NCI-H1417 (cell line): Measurements from ENCODE around the gene TFCP2L1.
"Not testable (repeated sequence)": the region's sequence is repeated elsewhere in the genome, so short reads cannot be mapped to it uniquely, and the experiment has no call there.

Experiments used
- DNase-seq, 3 experiments: peaks; one replicate each; lab custom pipeline; 2025; lab: John Stamatoyannopoulos, UW

Gene TFCP2L1

DNA sequence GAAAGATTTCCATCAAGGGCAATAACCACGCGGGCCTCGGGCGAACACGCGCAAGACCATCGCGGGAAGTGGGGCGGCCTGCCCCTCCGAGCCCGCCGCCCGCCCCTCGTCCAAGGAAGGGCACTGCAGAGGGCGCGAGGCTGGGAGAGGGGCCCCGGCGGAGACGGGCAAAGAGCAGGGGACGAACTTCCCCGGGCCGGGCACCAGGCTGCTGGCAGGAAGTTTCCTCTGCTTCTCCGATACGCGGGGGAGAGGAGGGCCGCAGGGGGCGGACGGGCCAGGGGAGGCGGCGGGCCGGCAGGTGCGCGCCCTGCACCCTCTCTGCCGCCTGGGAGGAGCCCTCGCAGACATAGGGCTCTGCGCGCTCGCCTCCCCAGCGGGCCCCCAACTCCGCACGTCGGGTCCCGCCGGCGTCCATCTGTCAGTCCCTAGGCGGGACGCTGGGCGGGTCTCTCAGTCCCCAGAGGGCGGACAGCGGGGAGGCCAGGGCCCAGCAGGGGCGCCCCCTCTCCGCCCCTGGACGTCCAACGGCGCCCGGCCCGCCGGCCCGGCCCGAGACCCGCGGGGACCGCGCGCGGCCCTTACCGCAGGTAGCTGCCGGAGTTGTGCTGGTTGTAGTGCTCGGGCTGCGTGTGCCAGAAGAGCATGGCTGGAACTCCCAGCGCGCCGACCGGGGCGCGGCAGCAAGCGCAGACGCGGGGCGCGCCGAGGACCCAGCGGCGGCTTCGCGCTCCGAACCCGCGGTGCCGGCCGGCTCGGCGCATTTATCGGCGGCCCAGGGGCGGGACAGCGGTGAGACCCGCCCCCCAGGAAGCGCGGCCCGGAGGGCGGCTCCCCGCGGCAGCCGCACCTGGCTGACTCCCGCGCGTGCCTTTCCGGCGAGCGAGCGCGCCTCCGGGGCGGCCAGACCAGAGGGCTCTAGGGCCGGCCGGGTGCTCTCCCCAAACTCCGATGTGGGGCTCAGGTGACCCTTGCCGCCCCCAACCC lies at the start of gene TFCP2L1:
TFCP2L1 (minus strand) TSS at position 740 of the 987 bp plus-strand sequence; CDS start at position 647, 93 bp downstream.
- peak; percentile 66 to 81 (median 80) for DNase-seq

GRCh38 chr2:121333834-121334558 lies 49.0 kb upstream of the TFCP2L1 start:
- DNase-seq: no peak

DNA sequence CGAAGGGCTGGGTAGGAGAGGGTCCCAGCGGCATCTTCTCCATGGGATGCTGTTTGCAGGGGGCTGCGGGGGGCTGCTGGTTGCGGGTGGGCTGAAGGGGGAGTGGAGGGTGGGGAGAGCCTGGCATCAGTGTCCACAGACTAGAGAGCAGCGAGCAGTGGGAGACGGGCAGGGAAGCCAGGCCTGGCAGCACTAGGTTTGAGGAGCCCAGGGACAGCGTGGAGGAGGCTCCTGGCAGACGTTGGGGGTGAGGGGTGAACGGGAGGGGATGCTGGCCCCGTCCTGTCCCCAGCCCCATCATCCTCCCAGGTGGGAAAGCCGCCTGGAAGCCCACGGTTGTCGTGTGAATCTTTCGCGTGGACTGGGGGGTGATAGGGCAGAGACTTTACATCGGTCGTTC lies 48.2 kb upstream of the TFCP2L1 start:
- DNase-seq: no peak

- not testable (repeated sequence) for DNase-seq
Measured at GRCh38 chr2:121331324-121331723, 46.3 kb upstream of the TFCP2L1 start.

- no peak for DNase-seq
Measured at GRCh38 chr2:121330921-121331320, 45.9 kb upstream of the TFCP2L1 start.

DNA sequence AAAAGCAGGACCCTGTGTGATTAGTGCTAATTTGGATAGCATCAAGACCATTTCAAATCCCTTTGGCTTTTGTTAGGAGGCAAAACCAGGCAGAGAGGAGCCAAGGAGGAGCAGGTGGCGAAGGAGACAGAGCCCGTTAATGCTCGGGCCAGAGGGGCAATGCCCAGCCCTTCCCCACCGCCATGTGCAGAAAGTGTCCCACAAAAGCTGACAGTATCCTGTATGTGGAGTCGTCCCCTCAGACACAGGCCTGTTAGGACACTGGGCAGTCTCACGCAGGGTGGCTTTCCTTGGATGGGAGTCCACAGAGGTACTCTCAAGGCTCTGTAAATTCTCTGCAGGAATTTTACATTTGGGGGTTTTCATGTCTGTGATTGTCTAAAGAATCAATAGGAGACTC lies 44.8 kb upstream of the TFCP2L1 start:
- DNase-seq: no peak

GRCh38 chr2:121326628-121327027 lies 41.6 kb upstream of the TFCP2L1 start:
- DNase-seq: no peak

DNA sequence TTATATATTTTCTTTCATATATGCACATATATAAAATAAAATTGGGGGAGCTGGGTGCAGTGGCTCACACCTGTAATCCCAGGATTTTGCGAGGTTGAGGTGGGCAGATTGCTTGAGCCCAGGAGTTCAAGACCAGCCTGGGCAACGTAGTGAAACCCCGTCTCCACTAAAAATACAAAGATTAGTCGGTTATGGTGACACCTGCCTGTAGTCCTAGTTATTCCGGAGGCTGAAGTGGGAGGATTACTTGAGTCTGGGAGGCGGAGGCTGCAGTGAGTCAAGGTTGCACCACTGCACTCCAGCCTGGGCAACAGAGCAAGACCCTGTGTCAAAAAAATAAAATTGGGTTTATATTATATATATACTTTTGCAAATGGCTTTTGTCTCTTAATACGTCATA lies 39.6 kb upstream of the TFCP2L1 start:
- DNase-seq: no peak

DNA sequence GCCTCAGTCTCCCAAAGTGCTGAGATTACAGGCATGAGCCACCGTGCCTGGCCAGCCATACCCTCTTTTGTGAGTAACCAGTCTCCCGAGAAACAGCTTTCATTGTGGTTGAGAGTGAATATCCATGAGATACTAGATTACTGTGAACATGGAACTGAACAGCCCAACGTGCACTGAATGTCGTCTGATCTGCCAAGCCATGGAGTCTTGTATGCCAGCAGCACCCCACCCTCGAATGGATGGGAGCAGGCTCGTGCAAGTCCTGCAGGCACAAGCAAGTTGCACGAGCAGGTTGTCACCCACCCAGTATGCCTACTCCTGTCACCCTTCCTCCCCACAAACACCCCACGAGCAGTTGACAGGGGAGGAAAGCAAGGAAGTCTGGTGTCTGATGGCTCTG lies 36.5 kb upstream of the TFCP2L1 start:
- DNase-seq: no peak

- DNase-seq: no peak
Measured at GRCh38 chr2:121319941-121320340, 34.9 kb upstream of the TFCP2L1 start.

GRCh38 chr2:121316986-121317385 lies 32.0 kb upstream of the TFCP2L1 start:
- DNase-seq: no peak

DNA sequence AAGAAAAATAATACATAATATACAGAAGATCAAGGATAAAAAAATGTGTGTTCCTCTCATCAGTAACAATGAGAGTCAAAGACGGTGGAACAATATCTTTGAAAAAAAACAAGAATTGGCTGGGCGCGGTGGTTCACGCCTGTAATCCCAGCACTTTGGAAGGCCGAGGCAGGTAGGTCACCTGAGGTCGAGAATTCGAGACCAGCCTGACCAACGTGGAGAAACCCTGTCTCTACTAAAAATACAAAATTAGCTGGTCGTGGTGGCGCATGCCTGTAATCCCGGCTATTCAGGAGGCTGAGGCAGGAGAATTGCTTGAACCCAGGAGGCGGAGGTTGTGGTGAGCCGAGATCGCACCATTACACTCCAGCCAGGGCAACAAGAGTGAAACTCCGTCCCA lies 28.7 kb upstream of the TFCP2L1 start:
- DNase-seq: not testable (repeated sequence)

DNA sequence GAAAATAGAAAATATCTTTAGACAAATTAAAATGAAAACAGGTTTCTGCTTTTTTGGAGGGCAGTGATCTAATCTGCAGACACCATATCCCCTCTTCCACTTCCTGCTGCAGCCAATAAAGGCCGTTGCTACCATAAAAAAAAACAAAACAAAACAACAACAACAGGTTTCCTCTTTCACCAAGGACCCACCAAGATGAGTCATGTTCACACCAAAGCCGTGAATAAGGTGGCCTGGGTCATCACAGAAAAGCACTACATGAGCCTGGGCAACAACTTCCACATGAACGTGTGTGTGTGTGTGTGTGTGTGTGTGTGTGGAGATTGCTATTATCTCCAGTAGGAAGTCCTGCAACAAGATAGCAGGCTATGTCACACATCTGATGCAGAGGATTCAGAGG lies 24.8 kb upstream of the TFCP2L1 start:
- DNase-seq: no peak

DNA sequence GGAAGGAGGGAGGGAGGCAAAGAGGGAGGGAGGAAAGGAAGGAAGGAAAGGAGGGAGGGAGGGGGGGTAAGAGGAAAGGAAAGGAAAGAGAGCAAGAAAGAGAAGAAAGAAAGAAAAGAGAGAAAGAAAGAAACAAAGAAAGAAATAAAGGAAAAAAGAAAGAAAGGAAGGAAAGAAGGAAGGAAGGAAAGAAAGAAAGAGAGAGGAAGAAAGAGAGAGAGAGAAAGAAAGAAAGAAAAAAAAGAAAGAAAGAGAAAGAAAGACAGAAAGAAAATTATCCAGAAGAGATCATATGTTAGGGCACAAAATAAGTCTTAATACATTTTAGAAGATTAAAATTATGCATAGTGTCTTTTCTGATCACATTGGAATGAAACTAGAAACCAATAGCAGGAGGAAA lies 24.3 kb upstream of the TFCP2L1 start:
- DNase-seq: no peak

DNA sequence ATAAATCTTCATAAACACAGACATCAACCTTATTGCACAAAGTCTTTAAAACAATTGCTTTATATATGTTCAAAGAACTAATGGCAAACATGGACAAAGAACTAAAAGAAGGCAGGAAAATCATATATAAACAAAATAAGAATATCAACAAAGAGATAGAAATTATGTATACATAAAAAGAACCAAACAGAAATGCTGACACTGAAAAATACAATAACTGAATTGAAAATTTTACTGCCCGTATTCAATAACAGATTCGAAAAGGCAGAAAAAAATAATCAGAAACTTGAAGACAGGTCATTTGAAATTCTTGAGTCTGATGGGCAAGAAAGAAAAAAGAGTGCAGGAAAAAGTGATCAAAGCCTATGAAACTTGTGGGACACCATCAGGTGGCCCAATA lies 22.0 kb upstream of the TFCP2L1 start:
- DNase-seq: no peak

GRCh38 chr2:121304941-121305340 lies 19.9 kb upstream of the TFCP2L1 start:
- DNase-seq: no peak

DNA sequence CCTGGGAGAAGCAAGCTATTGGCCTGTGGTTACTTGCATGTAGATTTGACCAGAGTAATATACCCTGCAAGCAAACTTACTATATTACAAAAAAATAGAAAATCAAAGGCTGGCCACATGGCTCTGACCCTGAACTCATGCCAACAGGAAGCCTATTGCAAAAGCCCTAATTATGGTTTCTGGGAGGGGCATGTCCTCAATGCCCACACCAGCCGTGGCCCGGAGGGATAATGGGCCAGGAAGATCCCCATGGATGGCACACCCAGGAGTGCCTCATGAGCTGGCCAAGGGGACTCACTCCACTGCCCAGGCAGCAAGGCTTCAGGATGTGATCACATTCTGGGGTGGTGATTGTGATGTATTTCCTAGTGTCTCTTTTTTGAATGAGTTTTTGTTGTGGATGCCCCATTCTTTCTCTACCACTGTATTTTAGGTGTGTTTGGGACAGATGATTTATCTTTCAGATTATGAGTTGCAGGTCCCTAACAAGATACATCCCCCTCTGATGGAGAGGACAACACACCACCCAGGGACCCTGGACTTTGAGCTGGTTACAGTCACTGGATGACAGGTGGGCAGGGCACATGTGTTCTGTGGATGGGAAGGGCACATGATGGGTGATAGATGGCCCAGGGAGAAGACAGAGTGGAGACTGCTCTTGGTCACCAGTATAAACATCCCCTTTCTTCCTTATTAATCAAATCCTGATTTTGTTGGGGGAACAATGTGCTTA lies 18.7 kb upstream of the TFCP2L1 start:
- peak in 1 of 3 experiments; percentile 12 for DNase-seq

DNA sequence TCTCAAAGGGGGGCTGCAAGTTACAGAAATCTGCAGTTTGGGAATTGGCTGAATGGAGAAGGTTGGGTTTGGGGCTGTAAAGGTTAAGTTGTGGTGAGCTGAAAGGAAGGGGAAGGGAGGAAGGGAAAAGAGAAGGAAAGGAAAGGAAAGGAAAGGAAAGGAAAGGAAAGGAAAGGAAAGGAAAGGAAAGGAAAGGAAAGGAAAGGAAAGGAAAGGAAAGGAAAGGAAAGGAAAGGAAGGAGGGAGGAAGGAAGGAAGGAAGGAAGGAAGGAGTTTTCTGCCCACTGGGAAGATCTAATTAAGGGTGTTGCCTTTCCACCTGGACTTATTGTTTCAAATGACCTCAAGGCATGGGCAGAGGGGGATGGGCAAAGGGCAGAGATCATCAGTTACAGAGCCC lies 16.2 kb upstream of the TFCP2L1 start:
- DNase-seq: not testable (repeated sequence)

DNA sequence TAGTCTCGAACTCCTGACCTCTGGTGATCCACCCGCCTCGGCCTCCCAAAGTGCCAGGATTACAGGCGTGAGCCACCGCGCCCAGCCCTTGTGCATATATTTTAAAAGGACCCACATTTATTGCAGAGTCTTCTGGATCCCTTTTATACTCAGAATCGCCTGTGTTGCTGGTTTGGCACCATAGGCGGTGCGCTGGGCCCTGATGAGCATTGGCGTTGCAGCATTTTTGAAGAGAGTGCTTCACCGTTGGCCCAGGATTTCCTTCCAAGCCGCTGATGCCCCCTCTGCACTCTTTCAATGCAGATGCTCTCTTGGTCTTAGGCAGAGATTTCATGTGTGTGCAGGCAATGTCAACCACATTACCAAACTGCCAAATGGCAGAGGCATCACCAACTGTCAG lies 13.5 kb upstream of the TFCP2L1 start:
- DNase-seq: no peak

GRCh38 chr2:121297866-121298265 lies 12.9 kb upstream of the TFCP2L1 start:
- DNase-seq: not testable (repeated sequence)

GRCh38 chr2:121297217-121297830 lies 12.3 kb upstream of the TFCP2L1 start:
- DNase-seq: peak; percentile 2 to 45 (median 13)
